Subcutaneous abdominal adipose tissue (tissue), 5 donors: ENCODE data around the gene ALG14.
"Not testable (repeated sequence)": the region's sequence is repeated elsewhere in the genome, so short reads cannot be mapped to it uniquely, and the experiment has no call there.

ENCODE experiments used
- H3K27ac ChIP-seq: one replicate; pipeline ENCODE4 v1.7.0; 2013; ENCODE audit warnings: low read depth, mild to moderate bottlenecking, inconsistent platforms, low read length, moderate library complexity
- H3K27me3 ChIP-seq, 5 donors: one replicate each; pipeline ENCODE4 v1.7.0; 2013; ENCODE audit warnings: low read length in 5 of 5, inconsistent platforms in 1 of 5; ENCODE audit not compliant: control insufficient read depth in 5 of 5, insufficient read depth in 4 of 5
- H3K36me3 ChIP-seq, 5 donors: one replicate each; pipeline ENCODE4 v1.7.0; 2013; ENCODE audit warnings: low read length in 5 of 5; ENCODE audit not compliant: control insufficient read depth in 5 of 5, insufficient read depth in 5 of 5
- H3K4me1 ChIP-seq, 5 donors: one replicate each; pipeline ENCODE4 v1.7.0; 2013; ENCODE audit warnings: low read length in 5 of 5, mild to moderate bottlenecking in 3 of 5, moderate library complexity in 1 of 5; ENCODE audit not compliant: control insufficient read depth in 5 of 5, insufficient read depth in 5 of 5
- H3K4me3 ChIP-seq, 5 donors: one replicate each; pipeline ENCODE4 v1.7.0; 2013; ENCODE audit warnings: low read length in 5 of 5, low read depth in 1 of 5
- H3K9ac ChIP-seq, 5 donors: one replicate each; pipeline ENCODE4 v1.7.0; 2013; ENCODE audit warnings: low read length in 5 of 5, mild to moderate bottlenecking in 4 of 5, moderate library complexity in 3 of 5
- H3K9me3 ChIP-seq, 5 donors: one replicate each; pipeline ENCODE4 v1.7.0; 2013; ENCODE audit warnings: low read length in 5 of 5; ENCODE audit not compliant: control insufficient read depth in 5 of 5
- donor health status: healthy.
- donor health status: healthy.
- donor health status: healthy.
- donor health status: healthy.
- donor health status: healthy.

The ALG14 gene

DNA sequence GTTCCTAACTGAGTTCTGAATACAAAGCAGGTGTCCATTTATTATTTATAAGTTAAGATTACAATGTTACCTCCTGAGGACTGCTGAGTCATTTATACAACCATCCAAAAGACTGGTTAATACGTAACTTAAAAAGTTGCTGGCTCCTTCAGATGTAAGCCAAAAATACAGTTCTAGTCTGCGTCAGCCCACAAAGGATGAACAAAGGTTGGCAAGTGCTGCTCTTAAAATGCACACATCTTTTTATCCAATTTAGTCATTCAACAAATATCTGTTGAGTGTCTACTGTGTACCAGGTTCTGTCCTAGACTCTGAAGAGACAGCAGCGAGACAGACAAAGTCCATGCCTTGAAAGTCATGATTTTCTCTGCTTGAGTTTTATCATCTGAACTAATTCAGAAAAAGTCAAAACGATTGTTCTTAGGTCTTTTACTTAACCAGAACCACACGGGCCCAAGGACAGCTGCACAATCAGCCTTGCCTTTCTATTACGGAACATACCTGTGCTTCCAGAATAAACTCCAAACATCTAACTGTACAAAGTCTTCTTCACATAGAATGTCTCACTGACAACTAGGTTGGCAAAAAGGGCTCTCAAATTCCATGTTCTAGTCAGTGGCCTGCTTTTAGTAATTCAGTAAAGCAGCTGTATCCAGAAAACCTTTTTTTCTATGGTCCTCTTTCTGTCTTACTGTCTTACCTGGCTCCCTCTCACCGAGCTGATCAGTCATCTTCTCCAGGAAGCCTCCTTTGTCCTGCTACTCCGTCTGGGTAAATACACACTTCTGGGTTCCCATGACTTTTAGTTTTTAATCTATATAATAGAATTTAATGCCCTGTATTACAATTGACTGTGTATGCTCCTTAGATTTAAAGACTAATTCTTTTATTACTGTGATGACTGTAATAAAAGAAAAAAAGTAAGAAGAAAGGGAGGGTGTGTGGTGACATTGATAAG, 130.3 kb downstream of the ALG14 start:
- no peak overlapping the region for H3K27ac ChIP-seq
- H3K36me3 ChIP-seq = no peaks in the 10 kb centered on the region
- peaks cover 0 to 17% (median 9%) of the 10 kb centered on the region in 5 donors for H3K4me1 ChIP-seq
- no peak overlapping the region for H3K4me3 ChIP-seq
- no peaks in the 10 kb centered on the region for H3K9me3 ChIP-seq
- H3K27me3 ChIP-seq = no peaks in the 10 kb centered on the region
- no peak overlapping the region for H3K9ac ChIP-seq

DNA sequence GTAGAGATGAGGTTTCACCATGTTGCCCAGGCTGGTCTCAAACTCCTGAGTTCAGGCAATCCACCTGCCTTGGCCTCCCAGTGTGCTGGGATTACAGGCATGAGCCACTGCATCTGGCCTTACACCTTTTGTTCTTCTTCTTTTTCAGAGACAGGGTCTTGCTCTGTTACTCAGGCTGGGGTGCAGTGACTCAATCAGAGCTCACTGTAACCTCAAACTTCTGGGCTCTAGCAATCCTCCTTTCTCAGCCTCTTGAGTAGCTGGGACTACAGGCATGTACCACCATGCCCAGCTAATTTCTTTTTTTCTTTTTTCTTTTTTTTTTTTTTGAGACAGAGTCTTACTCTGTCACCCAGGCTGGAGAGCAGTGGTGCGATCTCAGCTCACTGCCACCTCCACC, 131.3 kb downstream of the ALG14 start:
- not testable (repeated sequence) for H3K27me3 ChIP-seq, H3K9ac ChIP-seq

DNA sequence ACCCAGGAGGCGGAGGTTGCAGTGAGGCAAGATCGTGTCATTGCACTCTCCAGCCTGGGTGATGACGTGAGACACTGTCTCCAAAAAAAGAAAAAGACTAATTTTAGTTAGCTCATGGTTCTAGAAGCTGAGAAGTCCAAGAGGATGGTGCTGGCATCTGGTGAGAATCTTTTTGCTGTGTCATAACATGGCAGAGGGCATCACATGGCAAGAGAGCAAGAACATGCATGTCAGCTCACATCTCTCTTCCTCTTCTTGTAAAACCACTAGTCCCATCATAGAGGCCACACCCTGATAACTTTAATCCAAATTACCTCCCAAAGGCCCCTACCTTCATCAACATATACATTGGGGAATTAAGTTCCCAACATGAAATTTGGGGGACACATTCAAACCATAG, 132.0 kb downstream of the ALG14 start:
- no peaks in the 10 kb centered on the region for H3K27me3 ChIP-seq
- H3K27ac ChIP-seq = no peak overlapping the region
- H3K36me3 ChIP-seq = no peaks in the 10 kb centered on the region
- H3K4me1 ChIP-seq = peaks cover 0 to 10% (median 9%) of the 10 kb centered on the region in 5 donors
- H3K9me3 ChIP-seq = no peaks in the 10 kb centered on the region
- no peak overlapping the region for H3K4me3 ChIP-seq
- H3K9ac ChIP-seq = no peak overlapping the region

More for the DNA sequence above, 131.3 kb downstream of the ALG14 start:
- H3K27ac ChIP-seq, H3K9me3 ChIP-seq, H3K4me3 ChIP-seq, H3K36me3 ChIP-seq: not testable (repeated sequence)
- H3K4me1 ChIP-seq = peaks cover 0 to 11% (median 6%) of the 10 kb centered on the region in 5 donors

DNA sequence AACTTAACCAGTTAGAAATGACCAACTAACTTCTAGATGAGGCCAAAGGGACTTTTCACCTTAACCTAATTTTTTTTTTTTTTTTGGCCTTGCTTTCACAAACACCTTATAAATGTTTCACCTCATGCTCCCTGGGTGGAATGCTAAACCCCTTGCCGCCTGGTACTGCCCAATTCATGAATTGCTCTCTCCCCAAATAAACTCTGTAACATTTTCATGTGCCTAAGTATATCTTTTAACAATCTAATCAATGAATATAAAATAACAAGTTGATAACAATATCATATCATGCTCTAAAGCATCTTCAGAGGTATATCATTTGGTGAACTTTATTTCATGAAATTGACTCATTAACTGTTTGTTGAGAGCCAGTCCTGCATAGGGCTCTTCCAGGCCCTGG, 134.9 kb downstream of the ALG14 start:
- Histone ChIP-seq H3K9me3 (no peaks in the 10 kb centered on the region), H3K4me1 (peaks cover 0 to 10% (median 9%) of the 10 kb centered on the region in 5 donors), H3K27ac (no peak overlapping the region), H3K36me3 (peaks cover 0 to 7% (median 4%) of the 10 kb centered on the region in 5 donors), H3K9ac (no peak overlapping the region), H3K4me3 (no peak overlapping the region), H3K27me3 (no peaks in the 10 kb centered on the region)

DNA sequence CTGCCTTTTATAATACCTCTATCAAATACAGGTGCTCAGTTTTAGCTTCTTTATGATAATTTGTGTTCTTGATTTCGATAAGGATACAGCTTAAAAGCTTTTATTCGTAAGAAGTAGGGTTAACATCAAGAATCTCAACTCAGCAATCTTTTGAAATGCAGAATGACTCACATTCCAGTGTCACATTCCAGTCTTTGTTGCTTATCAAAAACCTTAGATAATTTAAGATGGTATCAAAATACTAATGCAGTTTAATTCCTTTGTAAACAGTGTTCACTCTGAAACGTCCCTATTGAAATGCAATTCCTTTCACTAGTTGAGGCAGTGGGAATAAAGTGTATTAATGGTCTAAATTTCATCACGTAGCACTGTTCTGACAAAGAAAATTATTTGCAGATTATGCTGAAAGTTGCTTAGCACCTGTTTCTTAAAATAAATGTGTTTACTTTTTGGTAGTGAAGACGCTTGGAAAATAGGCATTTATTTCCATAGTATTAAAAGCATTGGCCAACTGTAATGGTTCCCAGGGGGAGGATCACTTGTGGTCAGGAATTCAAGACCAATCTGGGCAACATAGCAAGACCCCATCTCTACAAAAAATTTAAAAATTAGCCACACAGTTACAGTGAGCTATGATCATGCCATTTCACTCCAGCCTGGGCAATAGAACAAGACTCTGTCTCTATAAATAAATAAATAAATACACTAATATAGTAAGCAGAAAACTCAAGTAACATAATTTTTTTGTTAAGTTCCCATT, 135.7 kb downstream of the ALG14 start:
- peaks cover 0 to 10% (median 9%) of the 10 kb centered on the region in 5 donors for H3K4me1 ChIP-seq
- H3K4me3 ChIP-seq = no peak overlapping the region
- H3K9ac ChIP-seq = no peak overlapping the region
- H3K36me3 ChIP-seq = peaks cover 0 to 8% (median 5%) of the 10 kb centered on the region in 5 donors
- no peaks in the 10 kb centered on the region for H3K9me3 ChIP-seq
- H3K27me3 ChIP-seq = no peaks in the 10 kb centered on the region
- no peak overlapping the region for H3K27ac ChIP-seq

DNA sequence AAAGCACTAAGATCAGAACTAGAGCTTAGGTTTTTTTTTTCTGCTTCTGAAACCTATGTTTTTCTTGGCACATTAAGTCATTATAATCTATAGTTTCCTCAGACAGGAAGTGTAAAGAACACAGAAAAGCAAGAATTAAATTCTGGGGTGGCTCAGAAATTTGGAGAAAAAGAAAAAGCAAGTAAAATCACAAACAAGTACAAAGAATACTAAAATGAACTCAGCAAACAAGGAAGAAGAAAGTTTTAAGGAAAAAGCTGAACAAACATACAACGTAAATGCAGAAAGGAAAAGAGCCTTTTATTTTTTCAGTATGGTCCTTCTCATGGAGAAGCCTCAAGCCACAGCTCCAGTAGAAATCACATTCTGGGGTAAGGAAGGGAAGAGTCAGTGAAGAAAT, 137.3 kb downstream of the ALG14 start:
- Histone ChIP-seq H3K4me3 (no peak overlapping the region), H3K27me3 (no peaks in the 10 kb centered on the region), H3K9ac (no peak overlapping the region), H3K9me3 (no peaks in the 10 kb centered on the region), H3K36me3 (peaks cover 0 to 8% (median 5%) of the 10 kb centered on the region in 5 donors), H3K4me1 (peaks cover 0 to 10% (median 9%) of the 10 kb centered on the region in 5 donors), H3K27ac (no peak overlapping the region)

DNA sequence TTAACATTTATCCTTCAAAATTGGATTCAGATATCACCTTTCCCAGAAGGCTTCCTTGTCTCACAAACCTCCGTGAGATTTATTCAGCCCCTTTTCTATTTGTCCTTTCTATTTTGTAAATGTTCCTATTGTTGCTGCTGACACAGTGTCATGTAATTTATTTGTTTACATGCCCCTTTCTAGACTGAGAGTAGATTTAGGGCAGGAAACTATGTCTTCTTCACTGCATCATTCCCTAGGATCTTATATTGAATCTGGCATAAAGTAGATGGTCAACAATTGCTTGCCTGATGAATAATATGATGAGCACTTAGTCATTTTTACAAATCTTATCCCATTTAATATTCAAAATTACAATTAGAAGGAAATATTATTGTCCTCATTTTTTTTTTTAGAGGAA, 137.7 kb downstream of the ALG14 start:
- peaks cover 0 to 8% (median 5%) of the 10 kb centered on the region in 5 donors for H3K36me3 ChIP-seq
- H3K4me3 ChIP-seq = no peak overlapping the region
- H3K27me3 ChIP-seq = no peaks in the 10 kb centered on the region

DNA sequence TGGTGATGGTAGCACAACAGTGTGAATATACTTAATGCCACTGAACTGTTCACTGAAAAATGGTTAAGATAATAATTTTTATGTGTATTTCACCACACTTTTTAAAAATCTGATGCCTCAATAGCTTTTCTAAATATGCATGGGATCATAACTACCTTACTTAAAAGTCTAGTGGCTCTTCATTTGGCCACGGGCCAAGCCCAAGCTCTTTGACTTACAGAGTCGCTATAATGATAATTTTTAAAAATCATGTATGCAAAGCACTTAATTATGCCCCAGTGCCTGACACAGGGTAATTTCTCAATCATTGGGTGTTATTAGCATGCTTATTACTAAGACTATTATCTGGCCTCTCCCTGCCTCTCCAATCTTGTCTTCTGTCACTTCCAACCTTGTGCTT, 138.2 kb downstream of the ALG14 start:
- peaks cover 0 to 16% (median 12%) of the 10 kb centered on the region in 5 donors for H3K4me1 ChIP-seq
- no peak overlapping the region for H3K4me3 ChIP-seq
- H3K27me3 ChIP-seq = no peaks in the 10 kb centered on the region
- no peak overlapping the region for H3K27ac ChIP-seq
- no peaks in the 10 kb centered on the region for H3K9me3 ChIP-seq
- H3K36me3 ChIP-seq = peaks cover 0 to 8% (median 5%) of the 10 kb centered on the region in 5 donors
- H3K9ac ChIP-seq = no peak overlapping the region

More for the DNA sequence above, 137.7 kb downstream of the ALG14 start:
- Histone ChIP-seq H3K9ac (no peak overlapping the region), H3K4me1 (peaks cover 0 to 11% (median 9%) of the 10 kb centered on the region in 5 donors), H3K9me3 (no peaks in the 10 kb centered on the region), H3K27ac (no peak overlapping the region)

DNA sequence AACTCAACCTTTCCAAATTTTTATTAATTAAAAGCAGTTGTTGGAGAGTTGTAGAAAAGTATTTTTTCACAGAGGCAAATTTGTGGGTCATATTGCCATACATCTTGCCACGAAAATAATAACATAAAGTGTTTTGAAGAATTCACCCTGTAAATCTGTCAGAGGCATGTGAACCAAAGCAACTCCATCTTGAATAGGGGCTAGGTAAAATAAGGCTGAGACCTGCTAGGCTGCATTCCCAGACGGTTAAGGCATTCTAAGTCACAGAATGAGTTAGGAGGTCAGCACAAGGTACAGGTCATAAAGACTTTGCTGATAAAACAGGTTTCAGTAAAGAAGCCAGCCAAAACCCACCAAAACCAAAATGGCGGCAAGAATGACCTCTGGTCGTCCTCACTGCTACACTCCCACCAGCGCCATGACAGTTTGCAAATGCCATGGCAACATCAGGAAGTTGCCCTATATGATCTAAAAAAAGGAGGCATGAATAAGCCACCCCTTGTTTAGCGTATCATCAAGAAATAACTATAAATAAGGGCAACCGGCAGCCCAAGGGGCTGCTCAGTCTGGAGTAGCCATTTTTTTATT, 141.4 kb downstream of the ALG14 start:
- Histone ChIP-seq H3K4me3 (no peak overlapping the region), H3K36me3 (peaks cover 0 to 8% (median 5%) of the 10 kb centered on the region in 5 donors), H3K4me1 (peaks cover 0 to 31% (median 25%) of the 10 kb centered on the region in 5 donors), H3K9me3 (no peaks in the 10 kb centered on the region), H3K9ac (no peak overlapping the region), H3K27ac (no peak overlapping the region), H3K27me3 (no peaks in the 10 kb centered on the region)
